ENCODE measurements around the gene COL20A1. TPM values are rescaled to one million over a fixed set of nuclear protein-coding genes. Genes with fewer than 3 reads are reported as not detected.
"Not testable (repeated sequence)": the region's sequence is repeated elsewhere in the genome, so short reads cannot be mapped to it uniquely, and the experiment has no call there.

COL20A1 gene
- total and polyA plus RNA-seq, 2 donors = 1.2 TPM; not detected in 1

DNA sequence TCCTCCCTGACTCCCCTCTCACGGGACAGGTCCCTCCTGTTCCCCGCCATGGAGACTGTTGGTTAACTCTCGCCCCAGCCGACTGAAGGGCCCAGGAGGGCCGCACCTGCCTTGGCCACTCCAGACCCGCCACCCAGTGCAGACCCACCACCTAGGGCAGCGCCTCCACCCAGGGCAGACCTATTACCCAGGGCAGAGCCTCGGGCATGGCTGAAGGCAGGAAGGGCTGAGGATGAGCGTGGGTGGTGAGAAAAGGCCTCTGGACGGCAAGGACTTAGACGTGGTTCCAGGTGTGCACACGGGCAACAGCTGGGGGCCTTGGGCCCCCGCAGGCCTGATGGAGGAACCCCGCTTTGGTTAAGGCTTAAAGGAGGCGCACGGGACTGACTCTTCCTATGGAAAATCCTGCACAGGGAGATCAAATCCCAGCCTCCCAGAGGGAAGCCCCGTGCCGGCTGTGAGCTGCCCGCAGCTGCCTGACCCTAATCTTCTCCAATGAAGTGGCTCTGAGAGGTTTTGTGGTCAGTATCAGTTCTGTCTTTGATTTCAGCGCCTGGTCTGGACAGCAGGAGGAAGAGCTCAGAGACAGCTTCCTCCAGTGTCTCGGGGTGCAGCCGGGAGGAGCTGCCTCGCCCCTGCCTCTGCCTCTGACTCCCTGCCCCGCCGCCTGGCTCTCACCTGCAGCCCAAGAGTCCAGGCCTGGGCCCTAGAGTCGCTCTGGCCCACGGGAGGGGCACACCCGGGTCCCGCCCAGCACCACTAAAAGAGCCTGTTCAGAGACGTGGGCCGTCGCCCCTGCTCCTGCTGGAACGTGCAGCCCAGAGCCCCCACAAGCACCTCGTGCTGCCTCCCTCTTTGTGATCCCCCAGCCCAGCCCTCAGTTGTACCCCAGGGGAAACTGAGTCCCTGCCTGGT is 80.2 kb downstream of the COL20A1 start:
- Histone ChIP-seq H3K27ac (ENCODE audit: low read depth) (no peak overlapping the region), H3K36me3 (ENCODE audit: insufficient read depth) (no peaks in the 10 kb centered on the region), H3K4me3 (ENCODE audit: low read depth, low read length) (no peak overlapping the region), H3K4me1 (ENCODE audit: insufficient read depth) (no peaks in the 10 kb centered on the region)
- 58% methylated on average over 34 of the region's 34 CpGs for WGBS
- DNase-seq (ENCODE audit: extremely low spot score) = no peak

DNA sequence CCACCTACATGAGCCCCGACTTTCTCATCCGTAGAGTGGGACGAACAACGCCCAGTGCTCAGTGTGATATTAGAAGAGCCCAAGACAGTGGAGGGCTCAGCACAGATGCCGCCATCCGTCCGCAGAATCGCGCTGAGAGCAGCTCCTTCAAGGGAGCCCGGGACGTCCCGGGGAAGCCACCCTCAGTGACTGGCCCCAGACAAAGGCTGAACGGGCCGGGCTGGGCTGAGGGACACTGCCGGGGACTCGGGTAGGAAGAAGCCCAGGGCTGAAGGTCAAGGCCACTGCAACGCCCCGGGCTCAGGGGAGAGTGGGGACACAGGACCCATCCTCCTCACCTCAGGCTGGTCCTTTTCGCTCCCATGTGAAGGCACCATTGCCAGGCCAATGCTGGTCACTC is 81.0 kb downstream of the COL20A1 start:
- WGBS = 77% methylated on average over 19 of the region's 19 CpGs
- Histone ChIP-seq H3K27ac (ENCODE audit: low read depth) (no peak overlapping the region), H3K4me3 (ENCODE audit: low read depth, low read length) (no peak overlapping the region), H3K36me3 (ENCODE audit: insufficient read depth) (no peaks in the 10 kb centered on the region), H3K4me1 (ENCODE audit: insufficient read depth) (no peaks in the 10 kb centered on the region)
- DNase-seq (ENCODE audit: extremely low spot score) = no peak

GRCh38 chr20:63374504-63374903 is 81.5 kb downstream of the COL20A1 start:
- Histone ChIP-seq H3K4me1 (ENCODE audit: insufficient read depth) (no peaks in the 10 kb centered on the region), H3K4me3 (ENCODE audit: low read depth, low read length) (no peak overlapping the region), H3K27ac (ENCODE audit: low read depth) (no peak overlapping the region), H3K36me3 (ENCODE audit: insufficient read depth) (no peaks in the 10 kb centered on the region)
- WGBS = 65% methylated on average over 12 of the region's 12 CpGs
- no peak for DNase-seq (ENCODE audit: extremely low spot score)

- Histone ChIP-seq H3K36me3 (ENCODE audit: insufficient read depth) (no peaks in the 10 kb centered on the region), H3K4me3 (ENCODE audit: low read depth, low read length) (no peak overlapping the region), H3K4me1 (ENCODE audit: insufficient read depth) (no peaks in the 10 kb centered on the region), H3K27ac (ENCODE audit: low read depth) (no peak overlapping the region)
- WGBS = 90% methylated on average over 3 of the region's 3 CpGs
- DNase-seq (ENCODE audit: extremely low spot score) = no peak
Observed at GRCh38 chr20:63375438-63375837, 82.5 kb downstream of the COL20A1 start.

DNA sequence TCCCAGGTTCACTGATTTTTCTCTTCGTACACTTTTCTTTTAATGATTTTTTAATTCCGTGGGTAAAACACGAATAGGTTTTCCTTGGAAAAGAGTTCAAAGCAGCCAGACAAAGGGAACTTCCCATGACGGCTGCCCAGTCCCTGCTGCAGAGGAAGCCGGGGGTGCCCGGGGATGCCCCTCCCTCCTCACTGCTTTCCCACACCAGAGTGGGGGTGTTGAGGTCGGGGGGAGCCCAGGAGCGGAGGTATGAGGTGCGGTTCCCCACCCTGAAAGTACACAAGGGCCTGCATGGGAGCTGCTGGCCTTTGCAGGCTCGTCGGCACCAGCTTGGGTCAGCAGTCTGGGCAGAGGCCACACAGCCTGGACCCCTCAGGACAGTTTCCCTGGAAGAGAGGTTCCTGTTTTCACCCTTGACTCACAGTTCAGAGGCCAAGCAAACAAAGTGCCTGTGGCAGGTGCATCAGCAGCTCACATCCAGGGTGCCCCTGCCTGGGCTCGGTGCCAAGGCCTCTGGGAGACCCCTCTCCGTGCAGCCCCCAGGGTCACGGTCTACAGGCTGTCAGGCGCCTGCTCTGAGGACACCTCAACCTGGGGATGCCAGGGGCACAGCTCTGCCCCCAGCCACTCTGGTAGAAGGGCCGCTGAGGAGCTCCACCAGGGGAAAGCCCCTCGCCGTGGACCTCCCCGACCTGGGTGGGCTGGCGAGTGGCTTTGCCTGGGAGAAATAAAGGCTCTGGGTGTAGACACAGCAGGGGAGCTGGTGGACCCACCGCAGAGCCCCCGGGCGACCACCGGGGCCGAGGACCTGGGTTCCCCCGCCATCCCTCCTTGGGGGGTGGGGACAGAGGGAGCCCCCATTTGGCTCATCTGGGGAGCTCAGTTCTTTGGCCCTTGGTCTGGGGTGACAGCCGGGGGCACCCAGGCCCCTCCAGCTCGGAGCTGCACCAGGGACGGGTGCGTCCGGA is 83.6 kb downstream of the COL20A1 start:
- WGBS = 50% methylated on average over 31 of the region's 31 CpGs
- H3K27ac ChIP-seq (ENCODE audit: low read depth) = no peak overlapping the region
- no peaks in the 10 kb centered on the region for H3K4me1 ChIP-seq (ENCODE audit: insufficient read depth)
- DNase-seq (ENCODE audit: extremely low spot score) = no peak
- no peaks in the 10 kb centered on the region for H3K36me3 ChIP-seq (ENCODE audit: insufficient read depth)
- no peak overlapping the region for H3K4me3 ChIP-seq (ENCODE audit: low read depth, low read length)

- no peak overlapping the region for H3K27ac ChIP-seq (ENCODE audit: low read depth)
- H3K4me3 ChIP-seq (ENCODE audit: low read depth, low read length) = no peak overlapping the region
- no peak for DNase-seq (ENCODE audit: extremely low spot score)
- no peaks in the 10 kb centered on the region for H3K36me3 ChIP-seq (ENCODE audit: insufficient read depth)
- WGBS = 7% methylated on average over 32 of the region's 32 CpGs
- H3K4me1 ChIP-seq (ENCODE audit: insufficient read depth) = no peaks in the 10 kb centered on the region
Observed at GRCh38 chr20:63377256-63377941, 84.4 kb downstream of the COL20A1 start.

DNA sequence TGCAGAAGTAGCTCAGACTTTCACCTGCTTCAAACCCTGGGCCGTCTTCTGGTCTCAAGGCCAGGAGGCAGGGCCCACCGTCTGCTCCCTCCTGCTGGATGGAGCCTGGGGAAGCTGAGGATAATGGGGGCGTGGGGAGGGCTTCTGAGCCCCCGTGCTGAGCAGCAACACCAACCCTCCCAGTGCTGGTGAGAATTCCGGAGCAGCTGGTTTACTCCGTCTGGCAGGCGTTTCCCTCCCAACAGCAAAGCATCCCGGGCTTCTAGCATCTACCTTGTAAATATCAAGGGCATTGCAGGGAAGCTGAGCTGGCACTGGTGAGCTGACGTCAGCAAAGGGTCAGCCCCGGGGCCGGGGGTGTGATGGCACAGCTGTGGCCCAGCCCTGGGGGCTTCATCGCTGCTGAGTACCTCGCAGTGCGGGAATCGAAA is 85.0 kb downstream of the COL20A1 start:
- H3K4me3 ChIP-seq (ENCODE audit: low read depth, low read length) = no peak overlapping the region
- DNase-seq (ENCODE audit: extremely low spot score) = no peak
- no peaks in the 10 kb centered on the region for H3K36me3 ChIP-seq (ENCODE audit: insufficient read depth)
- WGBS = 36% methylated on average over 15 of the region's 15 CpGs
- no peak overlapping the region for H3K27ac ChIP-seq (ENCODE audit: low read depth)
- H3K4me1 ChIP-seq (ENCODE audit: insufficient read depth) = no peaks in the 10 kb centered on the region

DNA sequence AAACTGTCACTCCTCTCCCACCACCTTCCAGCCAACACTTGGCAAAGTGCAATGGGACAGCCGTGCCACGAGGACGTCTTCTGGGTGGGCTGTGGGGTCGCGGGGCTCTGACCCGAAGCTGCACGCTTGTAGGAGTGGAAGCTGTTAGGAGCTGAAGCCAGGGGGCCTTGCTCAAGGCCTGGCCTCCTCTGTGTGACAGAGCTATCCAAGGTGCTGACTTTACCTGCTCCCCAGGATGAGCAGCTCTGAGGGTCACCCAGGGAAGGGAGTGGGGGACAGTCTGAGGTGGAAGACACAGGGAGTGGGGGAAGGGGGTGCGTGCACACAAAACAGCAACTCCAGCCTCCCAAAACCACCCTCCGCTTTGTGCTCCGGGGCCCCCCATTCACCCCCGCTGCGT is 85.6 kb downstream of the COL20A1 start:
- H3K4me1 ChIP-seq (ENCODE audit: insufficient read depth) = no peaks in the 10 kb centered on the region
- 60% methylated on average over 12 of the region's 12 CpGs for WGBS
- no peak for DNase-seq (ENCODE audit: extremely low spot score)
- H3K27ac ChIP-seq (ENCODE audit: low read depth) = no peak overlapping the region
- no peak overlapping the region for H3K4me3 ChIP-seq (ENCODE audit: low read depth, low read length)
- no peaks in the 10 kb centered on the region for H3K36me3 ChIP-seq (ENCODE audit: insufficient read depth)

- 79% methylated on average over 11 of the region's 11 CpGs for WGBS
Observed at GRCh38 chr20:63379296-63379695, 86.3 kb downstream of the COL20A1 start.

DNA sequence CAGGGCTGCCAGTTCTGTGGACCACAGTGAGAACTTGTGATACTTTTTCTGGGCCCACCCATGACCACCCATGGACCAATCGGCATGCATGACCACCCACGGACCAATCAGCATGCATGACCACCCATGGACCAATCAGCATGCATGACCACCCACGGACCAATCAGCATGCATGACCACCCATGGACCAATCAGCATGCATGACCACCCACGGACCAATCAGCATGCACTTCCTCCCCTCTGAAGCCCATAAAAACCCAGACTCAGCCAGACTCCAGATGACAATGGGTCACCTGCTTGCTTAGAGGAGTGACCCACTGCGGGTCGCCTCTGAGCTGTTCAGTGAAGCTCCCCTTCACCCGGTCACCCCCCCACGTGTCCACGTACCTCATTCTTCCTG is 86.9 kb downstream of the COL20A1 start:
- DNase-seq (ENCODE audit: extremely low spot score); H3K36me3 ChIP-seq (ENCODE audit: insufficient read depth); H3K27ac ChIP-seq (ENCODE audit: low read depth); H3K4me3 ChIP-seq (ENCODE audit: low read depth, low read length); H3K4me1 ChIP-seq (ENCODE audit: insufficient read depth): not testable (repeated sequence)
- 90% methylated on average over 9 of the region's 9 CpGs for WGBS

More at GRCh38 chr20:63379296-63379695, 86.3 kb downstream of the COL20A1 start:
- H3K36me3 ChIP-seq (ENCODE audit: insufficient read depth) = no peaks in the 10 kb centered on the region
- DNase-seq (ENCODE audit: extremely low spot score) = no peak
- no peak overlapping the region for H3K27ac ChIP-seq (ENCODE audit: low read depth)
- no peak overlapping the region for H3K4me3 ChIP-seq (ENCODE audit: low read depth, low read length)
- H3K4me1 ChIP-seq (ENCODE audit: insufficient read depth) = no peaks in the 10 kb centered on the region

DNA sequence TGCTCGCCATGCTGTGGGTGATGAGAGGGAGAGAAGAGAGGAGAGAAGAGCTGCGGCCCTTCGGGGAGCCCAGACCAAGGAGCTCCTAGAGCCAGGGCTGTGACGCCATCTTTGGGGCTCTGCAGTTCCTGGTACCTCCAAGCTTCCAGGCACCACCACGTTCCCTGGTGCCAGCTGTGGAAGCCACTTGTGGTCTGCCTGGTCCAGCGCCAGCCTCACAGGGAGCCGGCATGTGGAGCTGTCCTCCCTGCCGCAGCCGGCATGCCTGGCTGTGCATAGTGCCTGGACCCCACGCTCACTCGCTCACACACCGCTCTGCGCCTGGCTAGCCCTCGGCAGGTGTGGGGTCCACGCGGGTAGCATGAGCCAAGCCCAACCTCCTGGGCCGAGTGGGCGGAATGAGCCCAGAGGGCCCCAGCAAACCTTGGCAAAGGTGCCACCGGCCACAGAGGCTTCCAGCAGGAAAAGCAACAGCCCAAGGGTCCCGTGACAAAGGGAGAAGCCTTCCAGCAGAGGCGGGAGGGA is 87.4 kb downstream of the COL20A1 start:
- Histone ChIP-seq H3K4me3 (ENCODE audit: low read depth, low read length) (no peak overlapping the region), H3K36me3 (ENCODE audit: insufficient read depth) (no peaks in the 10 kb centered on the region), H3K27ac (ENCODE audit: low read depth) (no peak overlapping the region), H3K4me1 (ENCODE audit: insufficient read depth) (no peaks in the 10 kb centered on the region)
- DNase-seq (ENCODE audit: extremely low spot score) = no peak
- WGBS = 92% methylated on average over 21 of the region's 21 CpGs

DNA sequence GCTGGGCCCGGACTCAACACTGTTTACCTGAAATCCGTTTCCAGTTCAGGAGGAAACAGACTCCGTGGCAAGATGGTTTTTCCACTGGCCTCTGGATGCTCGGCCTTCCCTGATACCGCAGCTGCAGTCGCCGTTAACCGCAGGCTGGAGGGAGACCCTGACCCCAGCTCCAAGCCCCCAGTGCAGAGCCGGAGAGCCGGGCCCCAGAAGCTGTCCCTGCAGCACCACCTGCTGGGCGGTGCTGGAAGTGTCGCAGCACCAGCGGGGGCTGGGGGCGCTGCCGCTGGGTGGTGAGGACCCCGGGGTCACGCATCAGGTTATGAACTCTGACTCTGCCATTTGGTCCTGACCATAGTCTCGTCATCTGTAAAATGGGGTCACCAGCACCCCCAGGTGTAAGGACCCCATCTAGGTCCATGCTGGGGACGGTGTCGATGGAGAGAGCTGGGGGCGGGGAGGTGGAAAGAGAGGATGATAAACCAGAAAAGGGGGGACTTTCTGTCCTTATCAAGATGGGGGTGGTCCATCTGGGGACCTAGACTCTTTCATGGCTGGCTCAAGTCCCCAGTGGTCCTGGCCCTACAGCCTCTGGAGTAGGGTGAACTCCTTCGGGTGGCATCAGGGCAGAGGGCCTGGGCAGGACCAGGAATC is 88.9 kb downstream of the COL20A1 start:
- WGBS = 17% methylated on average over 22 of the region's 22 CpGs
- H3K4me3 ChIP-seq (ENCODE audit: low read depth, low read length) = no peak overlapping the region
- H3K27ac ChIP-seq (ENCODE audit: low read depth) = no peak overlapping the region
- H3K36me3 ChIP-seq (ENCODE audit: insufficient read depth) = no peaks in the 10 kb centered on the region
- no peaks in the 10 kb centered on the region for H3K4me1 ChIP-seq (ENCODE audit: insufficient read depth)
- no peak for DNase-seq (ENCODE audit: extremely low spot score)
